ENCODE data around the gene DAGLA. TPM values are rescaled to one million over a fixed set of nuclear protein-coding genes. Genes with fewer than 3 reads are reported as not detected.
A peak's percentile ranks its signal among the peaks of the same experiment; 100 is the strongest.

The DAGLA gene
- total RNA-seq, 1 experiment from 2014 or later = 10.1 TPM

DNA sequence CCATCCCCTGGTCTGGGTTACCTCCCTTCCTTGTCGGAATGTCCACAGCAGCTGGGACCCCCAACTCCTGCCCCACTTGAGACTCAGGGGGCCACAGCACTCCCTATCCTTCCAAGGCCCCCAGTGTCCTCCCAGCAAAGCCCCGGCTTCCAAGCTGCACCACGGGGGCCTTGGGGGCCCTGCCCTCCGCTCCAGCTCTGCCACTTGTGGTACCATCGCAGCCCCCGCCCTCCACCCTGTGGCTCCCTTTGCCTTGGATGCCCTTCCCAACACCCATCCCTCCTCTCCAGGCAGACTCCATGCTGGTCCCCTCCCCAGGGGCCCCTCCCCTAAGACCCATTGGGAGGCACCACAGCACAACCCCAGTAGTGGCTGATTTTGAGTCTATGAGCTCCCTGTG is 94.9 kb downstream of the DAGLA start:
- intact Hi-C loops (cut with micrococcal nuclease; ENCODE audit: unreplicated experiment) = no loop called here
- H3K4me1 ChIP-seq (replicated peaks; ENCODE audit: insufficient read depth) = peaks cover 6% of the 10 kb centered on the region
- H3F3A ChIP-seq (ENCODE audit: insufficient read depth, low read depth) = no peaks in the 10 kb centered on the region
- no peaks in the 10 kb centered on the region for H3K79me2 ChIP-seq (ENCODE audit: low read depth)
- ChIA-PET POLR2A (ENCODE audit: unreplicated experiment) (no interaction called here), CTCF (interaction anchor here (0.9 kb wide), 1 partner anchor 305 kb away, joined by 3 read pairs; no protein-coding TSS in a partner anchor)
- H4K20me1 ChIP-seq (ENCODE audit: insufficient read depth) = no peaks in the 10 kb centered on the region
- no peak overlapping the region for H3K4me3 ChIP-seq
- no peaks in the 10 kb centered on the region for H3K9me2 ChIP-seq (ENCODE audit: insufficient read depth)
- H3K9me3 ChIP-seq (ENCODE audit: insufficient read depth, low read depth) = no peaks in the 10 kb centered on the region
- no peak for TF ChIP-seq EZH2 (IDR thresholded peaks at IDR 0.05; ENCODE audit: low read depth)
- TF ChIP-seq, protein P1, sequence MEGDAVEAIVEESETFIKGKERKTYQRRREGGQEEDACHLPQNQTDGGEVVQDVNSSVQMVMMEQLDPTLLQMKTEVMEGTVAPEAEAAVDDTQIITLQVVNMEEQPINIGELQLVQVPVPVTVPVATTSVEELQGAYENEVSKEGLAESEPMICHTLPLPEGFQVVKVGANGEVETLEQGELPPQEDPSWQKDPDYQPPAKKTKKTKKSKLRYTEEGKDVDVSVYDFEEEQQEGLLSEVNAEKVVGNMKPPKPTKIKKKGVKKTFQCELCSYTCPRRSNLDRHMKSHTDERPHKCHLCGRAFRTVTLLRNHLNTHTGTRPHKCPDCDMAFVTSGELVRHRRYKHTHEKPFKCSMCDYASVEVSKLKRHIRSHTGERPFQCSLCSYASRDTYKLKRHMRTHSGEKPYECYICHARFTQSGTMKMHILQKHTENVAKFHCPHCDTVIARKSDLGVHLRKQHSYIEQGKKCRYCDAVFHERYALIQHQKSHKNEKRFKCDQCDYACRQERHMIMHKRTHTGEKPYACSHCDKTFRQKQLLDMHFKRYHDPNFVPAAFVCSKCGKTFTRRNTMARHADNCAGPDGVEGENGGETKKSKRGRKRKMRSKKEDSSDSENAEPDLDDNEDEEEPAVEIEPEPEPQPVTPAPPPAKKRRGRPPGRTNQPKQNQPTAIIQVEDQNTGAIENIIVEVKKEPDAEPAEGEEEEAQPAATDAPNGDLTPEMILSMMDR (conservative IDR thresholded peaks at IDR 0.05) = no peak
- no peak overlapping the region for H2AFZ ChIP-seq
- no peak for DNase-seq
- H3K4me2 ChIP-seq = no peak overlapping the region
- H3K27me3 ChIP-seq (ENCODE audit: insufficient read depth, low read depth) = no peaks in the 10 kb centered on the region
- H3K27ac ChIP-seq = no peak overlapping the region
- no TSS peak for BruUV-seq (replicated peaks)
- H3K36me3 ChIP-seq (ENCODE audit: low read depth) = no peaks in the 10 kb centered on the region

DNA sequence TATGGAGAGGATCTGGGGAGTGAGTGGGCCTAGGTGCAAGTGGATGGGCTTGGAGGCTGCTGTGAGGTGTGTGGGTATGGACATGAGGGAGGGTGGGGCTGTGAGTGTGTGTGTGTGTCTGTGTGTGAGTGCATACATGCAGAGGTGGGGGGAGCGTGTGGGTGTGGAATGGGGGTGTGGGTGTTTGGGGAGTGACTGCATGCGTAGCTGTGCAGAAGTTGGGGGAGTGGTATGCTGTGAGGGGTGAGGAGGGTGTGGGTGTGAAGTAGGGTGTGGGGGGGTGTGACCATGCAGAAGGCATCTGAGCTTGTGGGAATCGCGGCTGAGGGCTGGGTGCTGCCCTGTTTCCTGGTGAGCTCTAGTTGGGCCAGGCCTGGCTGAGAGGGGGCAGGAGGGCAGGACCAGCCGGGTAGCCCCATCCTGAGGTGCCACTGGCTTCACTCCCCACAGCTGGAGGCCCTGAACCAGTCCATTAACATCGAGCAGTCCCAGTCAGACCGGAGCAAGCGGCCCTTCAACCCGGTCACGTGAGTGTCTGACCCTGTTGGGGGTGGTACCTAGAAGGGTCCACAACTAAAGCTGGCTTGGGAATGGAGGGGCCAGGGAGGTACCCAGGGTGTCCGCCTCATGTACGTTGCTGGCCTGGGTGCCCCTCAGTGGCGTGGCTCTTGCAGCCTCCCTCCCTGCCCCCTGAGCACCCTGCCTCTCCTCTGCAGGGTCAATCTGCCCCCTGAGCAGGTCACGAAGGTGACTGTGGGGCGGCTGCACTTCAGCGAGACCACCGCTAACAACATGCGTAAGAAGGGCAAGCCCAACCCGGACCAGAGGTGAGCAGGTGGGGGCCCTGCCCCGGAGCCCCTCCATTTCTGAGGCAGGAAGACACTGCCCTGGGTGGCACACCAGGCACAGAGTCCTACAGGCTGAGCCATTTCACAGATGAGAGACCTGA is 95.7 kb downstream of the DAGLA start:
- no peaks in the 10 kb centered on the region for H3K9me2 ChIP-seq (ENCODE audit: insufficient read depth)
- no peaks in the 10 kb centered on the region for H4K20me1 ChIP-seq (ENCODE audit: insufficient read depth)
- DNase-seq = no peak
- BruUV-seq (replicated peaks) = no TSS peak
- no peak overlapping the region for H3K27ac ChIP-seq
- no peak for TF ChIP-seq EZH2 (IDR thresholded peaks at IDR 0.05; ENCODE audit: low read depth)
- no peaks in the 10 kb centered on the region for H3K9me3 ChIP-seq (ENCODE audit: insufficient read depth, low read depth)
- intact Hi-C loops (cut with micrococcal nuclease; ENCODE audit: unreplicated experiment) = loop anchor here (1.0 kb wide), 1 partner anchor 29 kb away; no protein-coding TSS in a partner anchor
- CTCF ChIA-PET = interaction anchor here (0.6 to 0.9 kb wide), 2 partner anchors 28 to 304 kb away, joined by 3 read pairs; no protein-coding TSS in a partner anchor
- no peaks in the 10 kb centered on the region for H3K36me3 ChIP-seq (ENCODE audit: low read depth)
- H2AFZ ChIP-seq = no peak overlapping the region
- no peaks in the 10 kb centered on the region for H3K27me3 ChIP-seq (ENCODE audit: insufficient read depth, low read depth)
- H3K4me3 ChIP-seq = no peak overlapping the region
- H3K79me2 ChIP-seq (ENCODE audit: low read depth) = no peaks in the 10 kb centered on the region
- H3K4me2 ChIP-seq = no peak overlapping the region
- no peaks in the 10 kb centered on the region for H3F3A ChIP-seq (ENCODE audit: insufficient read depth, low read depth)
- POLR2A ChIA-PET (ENCODE audit: unreplicated experiment) = no interaction called here
- peaks cover 6% of the 10 kb centered on the region for H3K4me1 ChIP-seq (replicated peaks; ENCODE audit: insufficient read depth)

DNA sequence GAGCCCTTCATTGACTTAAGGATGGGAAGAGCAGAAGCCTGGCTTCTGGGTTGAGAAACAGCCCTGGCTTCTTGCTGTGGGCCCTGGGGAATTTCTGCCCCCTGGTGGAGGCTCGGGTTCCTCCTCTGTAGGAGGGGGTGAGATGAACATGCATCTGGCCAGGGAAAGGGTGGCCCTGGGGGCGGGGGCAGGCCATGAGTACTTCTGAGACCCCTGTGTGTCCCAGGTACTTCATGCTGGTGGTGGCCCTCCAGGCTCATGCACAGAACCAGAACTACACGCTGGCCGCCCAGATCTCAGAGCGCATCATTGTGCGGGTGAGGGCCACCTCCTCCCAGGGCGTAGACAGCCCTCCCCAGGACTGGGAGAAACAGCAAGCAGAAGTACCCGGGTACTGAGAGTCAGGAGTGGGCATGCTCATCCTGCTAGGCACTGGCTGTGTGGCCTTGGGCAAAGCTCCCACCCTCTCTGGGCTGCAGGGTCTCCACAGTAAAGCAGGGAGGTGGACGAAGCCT is 96.4 kb downstream of the DAGLA start:
- no peaks in the 10 kb centered on the region for H3F3A ChIP-seq (ENCODE audit: insufficient read depth, low read depth)
- H3K36me3 ChIP-seq (ENCODE audit: low read depth) = no peaks in the 10 kb centered on the region
- H3K27ac ChIP-seq = no peak overlapping the region
- no peaks in the 10 kb centered on the region for H3K27me3 ChIP-seq (ENCODE audit: insufficient read depth, low read depth)
- no peak overlapping the region for H2AFZ ChIP-seq
- DNase-seq = peak; percentile 57 to 63
- H3K4me3 ChIP-seq = no peak overlapping the region
- peaks cover 6% of the 10 kb centered on the region for H3K4me1 ChIP-seq (replicated peaks; ENCODE audit: insufficient read depth)
- no peaks in the 10 kb centered on the region for H3K9me3 ChIP-seq (ENCODE audit: insufficient read depth, low read depth)
- POLR2A ChIA-PET (ENCODE audit: unreplicated experiment) = no interaction called here
- CTCF ChIA-PET = interaction anchor here (0.6 kb wide), 1 partner anchor 27 kb away, joined by 3 read pairs; no protein-coding TSS in a partner anchor
- H3K9me2 ChIP-seq (ENCODE audit: insufficient read depth) = no peaks in the 10 kb centered on the region
- intact Hi-C loops (cut with micrococcal nuclease; ENCODE audit: unreplicated experiment) = loop anchor here (1.0 kb wide), 1 partner anchor 29 kb away; no protein-coding TSS in a partner anchor
- H4K20me1 ChIP-seq (ENCODE audit: insufficient read depth) = no peaks in the 10 kb centered on the region
- H3K4me2 ChIP-seq = no peak overlapping the region
- BruUV-seq (replicated peaks) = no TSS peak
- H3K79me2 ChIP-seq (ENCODE audit: low read depth) = no peaks in the 10 kb centered on the region
- TF ChIP-seq EZH2 (IDR thresholded peaks at IDR 0.05; ENCODE audit: low read depth) = no peak
- TF ChIP-seq, protein P1 (conservative IDR thresholded peaks at IDR 0.05) = peak; percentile 93

Data from PC-9 (cell line).